Right cardiac atrium (tissue), 5 donors: ENCODE measurements around the gene EPHX1. TPM values are rescaled to one million over a fixed set of nuclear protein-coding genes. Genes with fewer than 3 reads are reported as not detected.
A peak's percentile ranks its signal among the peaks of the same experiment; 100 is the strongest.

ENCODE experiments used
- ATAC-seq, 2 donors: fragments of 200-7000 bp; cut with Tn5 transposase; one replicate each; pipeline versions ENCODE4 v1.8.0 to v1.9.1; 2020; ENCODE audit warnings: moderate library complexity in 2 of 2, mild to moderate bottlenecking in 1 of 2
- DNase-seq, 3 donors: peaks; one replicate each; pipeline ENCODE4 v3.0.0-alpha.2; 2020
- H3K27ac ChIP-seq: one replicate; pipeline ENCODE4 v1.5.1; 2013; ENCODE audit warnings: mild to moderate bottlenecking, low read length, control low read depth, moderate library complexity
- H3K27me3 ChIP-seq: one replicate; pipeline ENCODE4 v1.6.1; 2013; ENCODE audit not compliant: control insufficient read depth, insufficient read depth
- H3K4me1 ChIP-seq: one replicate; pipeline ENCODE4 v1.6.1; 2013; ENCODE audit warnings: low read length; ENCODE audit not compliant: control insufficient read depth, insufficient read depth
- H3K4me3 ChIP-seq: one replicate; pipeline ENCODE4 v1.5.1; 2013; ENCODE audit warnings: low read length, control low read depth
- H3K9me3 ChIP-seq: one replicate; pipeline ENCODE4 v1.6.1; 2013; ENCODE audit warnings: low read length; ENCODE audit not compliant: control insufficient read depth
- WGBS: extraction: QIAGEN DNeasy Blood & Tissue Kit; methylation state at CpG from one replicate; pipeline ENCODE4 v1.1.7; 2013; 5-methylcytosine and 5-hydroxymethylcytosine counted together
- intact Hi-C, 4 donors: fragments of 100-400 bp; cut with DNase I; formaldehyde crosslinking; loops; one replicate each; pipeline versions ENCODE4 v1.11.0 to v1.14.0; 2022 to 2023
- polyA plus RNA-seq: library from polyadenylated mRNA; stranded (reverse); fragments of 200-250 nt; gene quantifications from one replicate; pipeline ENCODE4 v1.2.3, GENCODE V29; 2013
- total RNA-seq, 4 donors: library from RNA; stranded (reverse); fragmentation: NEBNext Ultra II Directional; extraction: Animal tissue kit (Norgen Biotek cat#: 25700); gene quantifications; one replicate each; pipeline ENCODE4 v1.2.1, GENCODE V29; 2021
- donor health status: healthy with polysubstance abuse.
- donor health status: DM: no; HTN: yes; CAD: no.
- donor health status: DM: no; HTN: no; CAD: no.
- donor health status: DM: no; HTN: yes; CAD: no; lungs with severe emphysema.
- donor health status: DM: yes; HTN: yes; CAD: no.

Gene EPHX1
- total and polyA plus RNA-seq, 5 donors = 47.3 to 65.0 (median 54.0) TPM

DNA sequence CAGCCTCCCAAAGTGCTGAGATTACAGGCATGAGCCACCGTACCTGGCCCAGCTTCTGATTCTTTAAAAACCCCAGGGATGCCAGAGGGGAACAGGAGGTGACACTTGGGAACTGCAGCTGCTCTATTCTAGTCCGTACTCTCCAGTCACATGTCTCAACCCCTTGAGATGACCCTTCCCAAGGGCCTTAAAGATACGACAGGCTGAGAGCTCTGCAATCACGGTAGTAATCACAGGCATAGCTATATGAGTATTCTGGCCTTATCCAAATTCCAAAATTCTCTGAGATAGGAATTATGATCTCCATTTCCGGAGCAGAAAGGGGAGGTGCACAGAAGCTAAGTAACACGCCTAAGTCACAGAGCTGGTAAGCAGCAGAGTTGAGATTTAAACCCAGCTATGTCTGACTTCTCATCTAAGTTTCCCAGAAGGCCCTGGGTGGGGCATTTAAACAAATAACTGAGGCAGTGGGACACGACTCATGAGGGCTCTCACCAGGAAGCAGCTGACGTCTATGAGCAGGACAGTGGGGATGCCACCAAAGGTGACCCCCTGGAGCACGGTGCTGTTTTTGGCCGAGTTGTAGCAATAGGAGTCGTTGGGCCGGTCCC is 67.1 kb downstream of the EPHX1 start:
- no peak overlapping the region for H3K4me3 ChIP-seq
- peaks cover 28% of the 10 kb centered on the region for H3K4me1 ChIP-seq
- no peaks in the 10 kb centered on the region for H3K27me3 ChIP-seq
- no peaks in the 10 kb centered on the region for H3K9me3 ChIP-seq
- H3K27ac ChIP-seq = peak overlapping the region; percentile 33
- DNase-seq = no peak
- intact Hi-C loops = no loop called here
- WGBS = 63% methylated on average over 12 of the region's 12 CpGs
- ATAC-seq = no peak

GRCh38 chr1:225877580-225877979 is 67.7 kb downstream of the EPHX1 start:
- Histone ChIP-seq H3K4me3 (no peak overlapping the region), H3K27ac (peak overlapping the region; percentile 33), H3K27me3 (no peaks in the 10 kb centered on the region), H3K9me3 (no peaks in the 10 kb centered on the region), H3K4me1 (peaks cover 28% of the 10 kb centered on the region)
- peak; percentile 23 to 52 for ATAC-seq
- intact Hi-C loops = no loop called here
- DNase-seq = peak; percentile 77 to 86 (median 84)
- 24% methylated on average over 10 of the region's 10 CpGs for WGBS

GRCh38 chr1:225878282-225878681 is 68.4 kb downstream of the EPHX1 start:
- no peak overlapping the region for H3K4me3 ChIP-seq
- H3K9me3 ChIP-seq = no peaks in the 10 kb centered on the region
- intact Hi-C loops = no loop called here
- 78% methylated on average over 4 of the region's 4 CpGs for WGBS
- DNase-seq (no peak), ATAC-seq (no peak)
- peak overlapping the region; percentile 27 for H3K27ac ChIP-seq
- no peaks in the 10 kb centered on the region for H3K27me3 ChIP-seq
- H3K4me1 ChIP-seq = peaks cover 28% of the 10 kb centered on the region

DNA sequence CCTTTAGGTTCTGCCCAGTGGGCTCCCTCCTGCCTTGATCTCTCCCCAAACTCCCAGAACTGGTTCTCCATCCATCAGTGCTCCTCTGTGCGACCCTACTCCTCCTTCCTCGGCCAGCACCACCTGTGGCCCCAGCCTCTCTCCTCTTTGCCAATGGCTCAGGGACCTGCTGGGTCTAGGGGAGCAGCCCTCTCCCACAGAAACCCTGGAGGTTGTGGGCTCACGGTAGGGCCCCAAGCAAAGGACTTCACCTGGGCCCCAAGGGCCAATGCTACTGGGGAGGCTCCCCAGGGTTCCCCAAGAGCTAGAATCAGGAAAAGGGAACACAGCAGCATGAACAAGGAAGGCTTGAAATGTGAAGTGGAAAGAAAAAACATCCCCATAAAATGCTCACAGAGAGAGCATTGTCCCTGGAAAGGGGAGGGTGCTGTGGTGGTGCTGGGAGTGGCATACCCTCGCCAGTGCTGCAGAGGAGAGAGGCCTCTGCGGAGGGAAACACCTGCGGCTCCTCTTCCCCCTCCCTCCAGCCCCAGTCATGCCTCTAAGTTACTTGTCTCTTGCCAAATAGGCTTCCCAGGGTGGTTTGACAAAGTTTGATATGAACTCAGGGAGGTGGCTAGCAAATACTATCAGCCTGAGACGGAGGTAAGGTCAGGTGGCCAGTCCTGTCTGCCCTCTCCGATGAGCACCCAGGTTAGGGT is 69.7 kb downstream of the EPHX1 start:
- H3K27me3 ChIP-seq = no peaks in the 10 kb centered on the region
- peak overlapping the region; percentile 54 for H3K27ac ChIP-seq
- ATAC-seq (no peak), DNase-seq (no peak)
- intact Hi-C loops = no loop called here
- H3K9me3 ChIP-seq = no peaks in the 10 kb centered on the region
- H3K4me3 ChIP-seq = no peak overlapping the region
- peaks cover 28% of the 10 kb centered on the region for H3K4me1 ChIP-seq
- 75% methylated on average over 8 of the region's 8 CpGs for WGBS

DNA sequence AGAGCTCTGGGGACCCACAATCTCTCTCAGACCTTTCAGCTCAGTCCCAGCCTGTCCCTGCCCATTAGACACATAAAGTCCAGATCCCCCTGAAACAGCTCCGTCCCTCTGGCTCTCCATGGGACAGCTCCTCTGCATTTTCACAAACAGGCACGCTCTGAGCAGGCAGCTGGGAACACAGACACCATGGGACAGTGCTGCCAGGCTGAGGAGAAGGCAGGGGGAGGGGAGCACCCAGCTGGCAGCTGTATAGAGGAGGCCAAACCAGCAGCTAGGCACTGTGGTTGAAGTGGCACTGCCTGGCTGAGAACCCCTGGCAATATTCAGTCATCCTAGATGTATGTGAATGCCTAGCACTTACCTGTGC is 70.3 kb downstream of the EPHX1 start:
- H3K4me1 ChIP-seq = peaks cover 28% of the 10 kb centered on the region
- H3K27me3 ChIP-seq = no peaks in the 10 kb centered on the region
- intact Hi-C loops = no loop called here
- H3K9me3 ChIP-seq = no peaks in the 10 kb centered on the region
- 44% methylated on average over 2 of the region's 2 CpGs for WGBS
- peak overlapping the region; percentile 28 for H3K27ac ChIP-seq
- H3K4me3 ChIP-seq = no peak overlapping the region
- DNase-seq (peak in 1 of 3 donors; percentile 66), ATAC-seq (no peak)

- ATAC-seq = no peak
- H3K4me3 ChIP-seq = no peak overlapping the region
- 67% methylated on average over 5 of the region's 5 CpGs for WGBS
- intact Hi-C loops = no loop called here
- DNase-seq = no peak
- H3K9me3 ChIP-seq = no peaks in the 10 kb centered on the region
- H3K27ac ChIP-seq = peak overlapping the region; percentile 67
- peaks cover 28% of the 10 kb centered on the region for H3K4me1 ChIP-seq
- no peaks in the 10 kb centered on the region for H3K27me3 ChIP-seq
Measured at GRCh38 chr1:225880636-225881035, 70.7 kb downstream of the EPHX1 start.

GRCh38 chr1:225881081-225881958 is 71.4 kb downstream of the EPHX1 start:
- peak overlapping the region; percentile 67 for H3K27ac ChIP-seq
- peak; percentile 68 to 87 (median 86) for DNase-seq
- no peaks in the 10 kb centered on the region for H3K27me3 ChIP-seq
- peaks cover 28% of the 10 kb centered on the region for H3K4me1 ChIP-seq
- intact Hi-C loops = no loop called here
- 10% methylated on average over 25 of the region's 25 CpGs for WGBS
- peak overlapping the region; percentile 53 for H3K4me3 ChIP-seq
- ATAC-seq = peak; percentile 47 to 58
- H3K9me3 ChIP-seq = no peaks in the 10 kb centered on the region

- WGBS = under 1% methylated on average over 64 of the region's 64 CpGs
- H3K4me3 ChIP-seq = peak within 1 kb of the TSS; percentile 53
- ATAC-seq (peak; percentile 92 to 94), DNase-seq (peak; percentile 95 to 98 (median 98))
- intact Hi-C loops = no loop called here
- no peaks in the 10 kb centered on the region for H3K27me3 ChIP-seq
- peaks cover 28% of the 10 kb centered on the region for H3K4me1 ChIP-seq
- H3K27ac ChIP-seq = peak within 1 kb of the TSS; percentile 67
- no peaks in the 10 kb centered on the region for H3K9me3 ChIP-seq
Measured at GRCh38 chr1:225881959-225882693, 72.2 kb downstream of the EPHX1 start, which contains the start of gene TMEM63A. TMEM63A (minus strand) TSS chr1:225882380; CDS start chr1:225877580, 4,800 bp downstream.

GRCh38 chr1:225882694-225883615 is 73.0 kb downstream of the EPHX1 start:
- Histone ChIP-seq H3K27me3 (no peaks in the 10 kb centered on the region), H3K9me3 (no peaks in the 10 kb centered on the region), H3K4me1 (peaks cover 24% of the 10 kb centered on the region), H3K4me3 (peak overlapping the region; percentile 53), H3K27ac (peak overlapping the region; percentile 56)
- ATAC-seq (peak; percentile 44 to 56), DNase-seq (peak; percentile 65 to 89 (median 88))
- 6% methylated on average over 63 of the region's 63 CpGs for WGBS
- intact Hi-C loops = no loop called here
